ENCODE measurements around the gene ERGIC2.

GRCh38 chr12:29382251-29382650 is 1.3 kb upstream of the ERGIC2 start:
- no peak for TF ChIP-seq CTCF (IDR thresholded peaks at IDR 0.05)
- TF ChIP-seq EZH2phosphoT487 (IDR thresholded peaks at IDR 0.05): no peak

All from neural progenitor cell (in vitro differentiated cells).